GM18858 (cell line): ENCODE measurements around the gene MPHOSPH9.
A peak's percentile ranks its signal among the peaks of the same experiment; 100 is the strongest.

Source experiments
- ATAC-seq: cut with Tn5 transposase; IDR thresholded peaks from one replicate; pipeline ENCODE4 v1.9.1; 2021; ENCODE audit not compliant: unreplicated experiment

MPHOSPH9 gene

GRCh38 chr12:123232807-123233504, at the start of gene MPHOSPH9, which contains the start of gene MTRFR:
MPHOSPH9 (minus strand) TSS chr12:123233141; CDS start chr12:123230364, 2,777 bp downstream.
MTRFR (plus strand) TSS chr12:123233436; CDS start chr12:123253675, 20,239 bp downstream.
- ATAC-seq, result peak; percentile 55

GRCh38 chr12:123282111-123282510, 49.2 kb upstream of the MPHOSPH9 start:
- no peak for ATAC-seq

DNA sequence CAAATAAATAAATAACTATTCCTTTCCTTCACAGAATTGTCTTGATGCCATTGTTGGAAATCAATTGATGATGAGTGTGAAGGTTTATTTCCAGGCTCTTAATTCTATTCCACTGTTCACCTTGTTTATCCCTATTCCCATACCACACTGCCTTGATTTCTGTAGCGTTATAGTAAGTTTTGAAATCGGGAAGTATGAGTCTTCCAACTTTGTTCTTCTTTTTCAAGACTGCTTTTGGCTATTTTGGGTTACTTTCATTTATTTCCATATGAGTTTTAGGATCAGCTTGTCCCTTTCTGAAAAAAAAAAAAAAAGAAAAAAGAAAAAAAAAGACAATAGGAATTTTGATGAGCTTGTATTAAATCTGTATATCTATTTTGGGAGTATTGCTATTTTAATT, 48.0 kb upstream of the MPHOSPH9 start:
- no peak for ATAC-seq

GRCh38 chr12:123278101-123278627, 45.2 kb upstream of the MPHOSPH9 start:
- ATAC-seq, result peak; percentile 84

DNA sequence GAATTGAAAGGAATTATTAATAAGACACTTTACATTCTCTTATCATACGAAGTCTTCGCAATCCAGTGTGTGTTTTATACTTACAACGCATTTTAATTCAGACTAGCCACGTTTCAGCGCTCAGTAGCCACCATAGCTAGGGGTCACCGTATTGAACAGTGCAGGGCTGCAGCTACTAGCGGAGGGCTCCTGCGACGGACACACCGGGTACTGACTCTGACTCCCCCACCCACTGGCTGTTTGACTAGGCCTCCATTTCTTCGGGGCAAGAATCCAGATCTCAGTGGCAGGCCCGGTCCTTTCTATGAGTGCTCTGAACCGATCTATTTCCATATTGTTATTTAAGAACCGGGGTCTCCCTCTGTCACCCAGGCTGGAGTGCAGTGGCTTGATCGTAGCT, 40.2 kb upstream of the MPHOSPH9 start:
- ATAC-seq, result no peak

- ATAC-seq, result no peak
These were observed 38.2 kb upstream of the MPHOSPH9 start for GRCh38 chr12:123271001-123271668.

DNA sequence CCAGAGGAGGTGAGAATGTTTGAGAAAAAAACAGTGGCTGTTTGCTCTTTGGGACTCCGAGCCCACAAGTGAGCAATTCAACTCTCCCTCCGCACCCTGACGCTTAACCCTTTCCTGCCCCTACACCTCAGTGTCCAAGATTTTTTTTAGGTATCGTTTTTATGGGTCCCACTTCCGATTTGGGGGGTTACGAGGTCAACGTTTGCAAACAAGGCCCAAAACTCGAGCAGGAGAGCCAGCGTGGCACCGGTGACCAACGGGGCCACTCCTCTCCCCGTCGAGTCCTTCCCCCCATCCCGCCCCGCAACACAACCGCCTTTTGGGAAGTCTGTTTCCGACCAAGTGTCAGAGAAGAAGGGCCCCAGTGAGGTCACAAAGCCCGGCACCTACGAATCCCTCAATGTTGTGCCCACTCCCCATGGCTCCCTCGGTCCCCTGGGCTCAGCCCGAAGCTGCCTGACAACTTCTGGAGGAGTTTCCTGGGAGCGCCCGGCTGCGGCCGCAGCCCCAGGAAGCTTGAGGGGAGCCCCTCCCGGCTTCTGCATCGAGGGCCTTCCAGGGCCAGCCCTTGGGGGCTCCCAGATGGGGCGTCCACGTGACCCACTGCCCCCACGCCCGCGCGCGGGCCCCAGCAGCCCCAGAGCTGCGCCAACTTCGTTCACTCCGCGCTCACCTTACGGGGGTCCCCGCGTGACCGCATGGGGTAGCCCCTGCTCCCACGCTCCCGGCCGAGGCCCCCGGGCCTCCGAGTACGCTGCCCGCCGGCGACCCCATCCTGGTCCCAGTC, 37.5 kb upstream of the MPHOSPH9 start:
- ATAC-seq, result no peak

DNA sequence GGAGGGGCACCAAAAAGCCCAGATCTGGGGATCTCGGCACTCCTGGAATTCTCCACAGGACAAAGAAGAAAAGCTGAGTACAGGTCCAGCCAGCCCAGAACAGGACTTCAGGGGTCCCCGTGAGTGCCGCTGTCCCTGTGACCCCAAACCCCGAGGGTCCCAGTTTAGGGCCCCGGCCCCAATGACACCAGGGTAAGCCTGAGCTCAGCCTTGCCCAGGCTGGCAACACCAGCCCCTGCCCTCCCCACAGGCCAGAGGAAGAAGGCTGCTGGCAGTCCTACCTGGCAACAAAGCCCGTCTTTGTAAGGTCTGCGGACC, 36.9 kb upstream of the MPHOSPH9 start:
- ATAC-seq, result no peak

GRCh38 chr12:123269395-123269892, 36.5 kb upstream of the MPHOSPH9 start:
- no peak for ATAC-seq

GRCh38 chr12:123268850-123269249, 35.9 kb upstream of the MPHOSPH9 start:
- ATAC-seq, result no peak

GRCh38 chr12:123267991-123268843, 35.3 kb upstream of the MPHOSPH9 start:
- no peak for ATAC-seq

GRCh38 chr12:123267335-123267920, 34.5 kb upstream of the MPHOSPH9 start:
- no peak for ATAC-seq

DNA sequence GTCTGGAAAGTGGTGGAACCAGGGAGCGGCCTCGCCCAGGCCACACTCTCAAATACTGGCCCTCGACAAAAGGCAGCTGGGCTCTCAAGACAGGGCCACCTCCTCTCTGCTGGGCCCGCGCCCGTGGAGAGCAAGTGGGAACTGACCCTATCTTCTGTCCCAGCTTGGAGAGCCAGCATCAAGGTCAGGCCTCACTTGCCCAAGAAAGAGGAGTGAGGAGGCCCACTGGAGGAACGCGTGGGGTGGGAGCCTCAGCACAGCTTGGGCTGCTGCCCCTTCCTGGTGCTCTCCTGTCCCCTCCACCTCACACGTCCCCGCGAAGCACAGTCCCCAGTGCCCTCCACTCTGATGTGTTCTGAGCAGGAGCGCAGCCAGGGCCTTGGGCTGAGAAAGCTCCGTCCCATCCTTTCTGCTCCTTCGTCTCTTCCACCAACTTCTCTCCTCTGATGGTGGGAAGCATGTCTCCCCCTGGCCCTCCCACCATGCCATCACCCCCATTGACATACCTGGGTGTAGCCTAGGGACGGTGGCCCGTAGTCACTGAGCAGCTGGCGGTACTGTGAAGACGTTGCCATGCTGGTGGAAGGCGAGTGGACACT, 33.8 kb upstream of the MPHOSPH9 start:
- ATAC-seq, result no peak

GRCh38 chr12:123265851-123266678, 33.1 kb upstream of the MPHOSPH9 start:
- no peak for ATAC-seq

DNA sequence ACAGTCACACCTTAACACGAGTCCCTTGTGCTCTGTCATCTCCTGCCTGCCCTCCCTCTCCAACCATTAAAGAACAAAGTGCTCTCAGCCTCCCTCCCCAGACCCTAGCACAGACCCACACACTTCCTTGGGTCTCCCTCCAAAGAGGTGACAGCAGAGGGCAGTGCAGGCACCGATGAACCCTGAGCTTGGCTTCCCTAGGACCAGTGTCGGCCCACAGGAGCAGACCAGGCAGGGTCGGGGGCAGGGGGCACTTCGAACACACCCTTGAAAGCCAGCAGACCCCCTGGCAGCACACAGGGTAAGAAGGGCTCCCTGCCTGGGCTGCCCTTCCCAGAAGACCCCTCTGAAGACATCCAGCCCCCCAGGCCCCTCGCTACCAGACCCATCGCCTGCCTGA, 31.7 kb upstream of the MPHOSPH9 start:
- ATAC-seq, result no peak

- no peak for ATAC-seq
These were observed 30.4 kb upstream of the MPHOSPH9 start for GRCh38 chr12:123263196-123263817.

DNA sequence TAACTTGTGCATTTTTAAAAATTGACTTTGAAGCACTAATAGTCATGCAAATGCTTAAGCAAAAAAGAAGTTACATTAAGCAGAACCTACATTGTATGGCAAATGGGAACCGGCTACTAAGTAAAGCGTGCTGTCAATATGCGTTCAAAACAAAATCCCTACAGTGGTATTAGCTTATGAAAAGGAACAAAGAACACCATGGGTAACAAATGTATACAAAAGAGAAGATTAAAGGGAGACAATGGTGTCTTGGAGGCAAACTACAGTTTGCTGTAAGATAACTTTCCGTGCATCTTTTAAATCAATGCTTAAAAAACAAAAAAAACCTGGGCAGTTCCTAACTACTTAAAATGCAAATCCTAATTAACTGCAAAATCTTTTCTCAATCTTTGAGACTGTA, 28.3 kb upstream of the MPHOSPH9 start:
- no peak for ATAC-seq

DNA sequence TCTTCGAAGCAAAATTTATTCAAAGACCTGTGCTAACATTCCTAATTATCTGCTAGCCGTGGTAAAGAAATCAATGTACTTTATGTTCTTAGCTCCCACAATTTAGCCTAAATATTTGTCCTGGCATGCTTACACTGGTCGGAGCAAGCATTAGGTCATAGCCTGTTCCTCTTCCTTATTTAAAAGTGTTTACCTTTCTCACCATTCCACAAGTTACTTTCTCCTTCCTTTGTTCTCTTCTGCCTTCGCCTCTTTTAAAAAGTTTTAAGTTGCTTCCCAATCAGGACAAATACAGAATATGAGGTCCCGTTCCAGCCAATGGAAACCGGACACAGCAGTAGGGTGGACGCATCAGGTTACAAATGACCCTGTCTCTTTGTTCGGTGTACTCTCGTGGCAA, 27.1 kb upstream of the MPHOSPH9 start:
- no peak for ATAC-seq
